Ramos (cell line): ENCODE results near the gene KRT6A.
"Not testable (repeated sequence)": the region's sequence is repeated elsewhere in the genome, so short reads cannot be mapped to it uniquely, and the experiment has no call there.

Experiments
- in situ Hi-C: fragments of 300-500 bp; cut with MboI; formaldehyde crosslinking; loops from one replicate; pipeline ENCODE4 v1.14.3; 2022; ENCODE audit warnings: low sequenced_read_pairs; ENCODE audit not compliant: unreplicated experiment

KRT6A gene

GRCh38 chr12:52477651-52478050 is 15.4 kb downstream of the KRT6A start:
- in situ Hi-C loops = no loop called here

- in situ Hi-C loops = no loop called here
Observed at GRCh38 chr12:52474212-52474611, 18.8 kb downstream of the KRT6A start.

- in situ Hi-C loops = no loop called here
Observed at GRCh38 chr12:52473768-52474167, 19.3 kb downstream of the KRT6A start, which contains the start of gene KRT6C. KRT6C (minus strand) TSS chr12:52473805; CDS start chr12:52473737, 68 bp downstream.

- in situ Hi-C loops = no loop called here
Observed at GRCh38 chr12:52469853-52470252, 23.2 kb downstream of the KRT6A start.

GRCh38 chr12:52464897-52465296 is 28.2 kb downstream of the KRT6A start:
- in situ Hi-C loops = no loop called here

- in situ Hi-C loops = no loop called here
Observed at GRCh38 chr12:52461693-52462092, 31.4 kb downstream of the KRT6A start.

GRCh38 chr12:52458861-52459260 is 34.2 kb downstream of the KRT6A start:
- in situ Hi-C loops = no loop called here

- in situ Hi-C loops = no loop called here
Observed at GRCh38 chr12:52455821-52456220, 37.2 kb downstream of the KRT6A start.

- in situ Hi-C loops = no loop called here
Observed at GRCh38 chr12:52454411-52455201, 38.5 kb downstream of the KRT6A start.

- in situ Hi-C loops = no loop called here
Observed at GRCh38 chr12:52452101-52452500, 41.0 kb downstream of the KRT6A start, which contains the start of gene KRT6B. KRT6B (minus strand) TSS chr12:52452146; CDS start chr12:52452078, 68 bp downstream.

GRCh38 chr12:52448228-52448627 is 44.8 kb downstream of the KRT6A start:
- in situ Hi-C loops = no loop called here

- in situ Hi-C loops = not testable (repeated sequence)
Observed at GRCh38 chr12:52447196-52447595, 45.9 kb downstream of the KRT6A start.

GRCh38 chr12:52446367-52447045 is 46.6 kb downstream of the KRT6A start:
- in situ Hi-C loops = no loop called here

GRCh38 chr12:52445876-52446275 is 47.2 kb downstream of the KRT6A start:
- in situ Hi-C loops = no loop called here

- in situ Hi-C loops = no loop called here
Observed at GRCh38 chr12:52444647-52445595, 48.1 kb downstream of the KRT6A start.

GRCh38 chr12:52443966-52444365 is 49.1 kb downstream of the KRT6A start:
- in situ Hi-C loops = no loop called here

- in situ Hi-C loops = no loop called here
Observed at GRCh38 chr12:52442600-52443061, 50.4 kb downstream of the KRT6A start.

GRCh38 chr12:52441320-52441911 is 51.6 kb downstream of the KRT6A start:
- in situ Hi-C loops = no loop called here

GRCh38 chr12:52440821-52441319 is 52.2 kb downstream of the KRT6A start:
- in situ Hi-C loops = no loop called here

- in situ Hi-C loops = no loop called here
Observed at GRCh38 chr12:52439845-52440244, 53.2 kb downstream of the KRT6A start.
